ENCODE data around the gene C3orf52.

C3orf52 gene

DNA sequence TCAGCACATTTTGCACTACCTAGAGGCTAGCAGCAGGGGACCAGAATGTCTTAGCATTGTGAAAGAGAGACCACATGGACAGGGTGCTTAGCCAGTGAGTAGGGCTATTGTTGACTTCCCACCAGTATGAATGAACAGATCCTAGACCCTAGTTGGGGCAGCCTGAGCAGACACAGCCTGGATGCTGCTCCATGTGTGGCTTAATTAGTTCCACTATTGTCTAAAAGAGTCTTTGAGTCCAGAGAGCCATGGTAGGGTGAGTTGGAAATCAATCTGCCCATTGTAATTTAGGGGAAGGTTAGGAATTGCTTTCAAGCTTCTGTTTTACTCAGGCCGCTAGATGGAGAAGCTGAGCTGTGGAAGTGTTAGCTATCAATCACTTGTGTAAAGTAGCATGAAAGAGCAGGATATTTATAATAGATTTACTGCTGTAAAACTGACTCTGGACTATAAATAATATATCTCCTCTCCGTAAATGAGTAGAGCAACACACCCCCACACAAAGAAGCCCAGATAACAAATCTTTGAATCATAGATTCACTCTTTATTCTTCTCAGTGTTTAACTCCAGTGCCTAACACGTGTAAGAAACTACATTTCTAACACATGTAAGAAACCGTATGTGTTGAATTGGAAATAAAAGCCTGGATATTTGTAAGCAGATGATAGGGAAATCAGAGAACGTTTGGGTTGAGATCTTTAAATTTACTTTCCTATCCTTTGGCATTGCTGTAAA lies 50.9 kb downstream of the C3orf52 start:
- peak; percentile 56 to 65 (median 63) for DNase-seq

DNA sequence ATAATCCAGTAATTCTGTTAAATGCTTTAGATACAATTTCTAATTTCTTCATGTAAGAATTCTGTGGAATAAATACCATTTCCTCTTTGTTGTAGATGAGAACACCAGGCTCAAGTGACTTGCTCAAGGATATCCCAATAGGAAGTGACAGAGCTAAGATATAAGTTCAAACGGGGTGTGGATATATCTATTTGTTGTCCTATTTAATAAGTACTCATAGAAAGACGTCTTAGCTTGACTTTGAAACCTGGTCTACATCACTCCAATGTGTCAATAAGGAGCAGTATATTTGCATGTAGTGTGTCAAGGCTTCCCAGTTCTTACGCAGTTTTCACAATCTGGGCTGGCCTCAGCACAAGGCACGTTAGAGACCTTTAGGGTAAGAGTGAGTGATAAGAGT lies 51.6 kb downstream of the C3orf52 start:
- peak in 2 of 3 donors; percentile 38 to 42 for DNase-seq

DNA sequence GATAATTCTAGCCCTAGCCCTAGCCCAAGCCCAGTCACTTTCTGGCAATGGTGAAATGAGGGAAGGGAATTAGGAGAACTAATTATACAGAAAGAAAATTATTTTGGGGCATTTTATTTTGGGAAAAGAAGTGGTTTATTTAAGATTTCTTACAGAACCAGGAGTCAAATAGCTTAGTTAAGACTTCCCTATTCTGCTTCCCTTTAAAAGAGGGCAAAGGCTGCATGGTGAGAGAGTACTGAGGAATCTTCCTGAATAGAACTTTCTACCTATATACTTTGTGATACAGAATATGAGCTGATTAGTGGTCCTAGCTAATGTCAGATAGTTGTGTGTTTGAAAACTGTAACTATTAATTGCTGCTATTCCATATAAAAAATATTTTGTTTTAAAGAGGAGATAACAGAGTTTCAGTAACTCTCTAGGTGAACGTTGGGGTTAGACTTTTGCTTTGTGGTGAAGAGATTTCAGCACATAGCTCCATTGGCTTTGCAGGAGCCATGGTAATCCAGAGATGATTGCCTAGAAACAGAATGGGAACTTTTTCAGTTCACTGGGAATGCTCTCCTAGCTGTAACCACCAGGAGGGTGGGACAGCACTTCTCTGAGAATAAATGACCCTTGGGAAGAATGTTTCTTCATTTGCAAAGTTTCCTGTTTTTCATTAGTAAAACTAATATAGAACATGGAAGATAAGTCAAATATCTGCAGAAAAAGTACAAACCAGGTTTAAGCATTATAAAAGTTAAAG lies 52.2 kb downstream of the C3orf52 start:
- DNase-seq = peak; percentile 20 to 49 (median 30)

DNA sequence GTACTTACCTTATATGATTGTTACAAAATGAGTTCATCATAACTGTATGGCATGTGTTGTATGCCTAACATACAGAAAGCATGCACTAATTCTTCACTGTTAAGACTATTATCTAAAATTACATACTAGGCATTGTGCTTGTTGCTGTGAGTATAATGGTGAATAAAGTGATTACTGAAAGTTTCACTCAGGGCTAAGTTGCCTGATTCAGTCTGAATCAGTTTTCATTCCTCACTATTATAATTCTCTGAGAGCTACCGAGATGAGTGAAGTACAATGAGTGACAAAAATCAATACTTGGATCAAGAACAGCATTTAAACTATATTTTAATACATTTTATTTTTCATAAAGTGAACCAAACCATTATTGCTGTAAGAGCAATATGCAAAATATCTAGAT lies 54.4 kb downstream of the C3orf52 start:
- no peak for DNase-seq

DNA sequence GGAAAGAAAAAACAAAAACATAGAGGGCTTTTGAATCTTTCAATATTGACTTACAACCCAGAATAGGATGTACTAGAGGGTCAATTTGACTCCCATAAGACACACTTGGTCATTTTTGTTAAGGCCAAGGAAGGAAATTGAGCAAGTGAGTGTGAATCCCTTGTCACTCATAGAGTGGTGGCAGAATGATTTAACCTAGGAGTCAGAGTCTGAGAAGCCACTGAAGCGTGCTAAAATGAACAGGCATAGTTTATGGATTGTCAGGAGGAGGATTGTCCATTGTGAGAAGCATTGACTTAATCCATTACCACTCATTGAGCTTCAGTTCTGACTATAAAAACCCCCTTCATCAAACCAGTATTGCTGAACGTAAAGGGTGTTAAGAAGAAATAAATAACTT lies 55.1 kb downstream of the C3orf52 start:
- no peak for DNase-seq

DNA sequence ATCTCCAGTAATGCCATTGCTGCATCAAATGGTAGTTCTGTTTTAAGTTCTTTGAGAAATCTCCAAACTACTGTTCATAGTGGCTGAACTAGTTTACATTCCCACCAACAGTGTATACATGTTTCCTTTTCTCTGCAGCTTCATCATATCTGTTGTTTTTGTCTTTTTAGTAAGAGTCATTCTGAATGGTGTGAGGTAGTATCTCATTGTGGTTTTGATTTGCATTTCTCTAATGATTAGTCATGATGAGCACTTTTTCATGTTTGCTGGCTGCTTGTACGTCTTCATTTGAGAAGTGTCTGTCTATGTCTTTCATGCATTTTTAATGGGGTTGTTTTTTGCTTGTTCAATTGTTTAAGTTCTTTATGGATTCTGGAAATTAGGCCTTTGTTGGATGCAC lies 57.1 kb downstream of the C3orf52 start:
- no peak for DNase-seq

DNA sequence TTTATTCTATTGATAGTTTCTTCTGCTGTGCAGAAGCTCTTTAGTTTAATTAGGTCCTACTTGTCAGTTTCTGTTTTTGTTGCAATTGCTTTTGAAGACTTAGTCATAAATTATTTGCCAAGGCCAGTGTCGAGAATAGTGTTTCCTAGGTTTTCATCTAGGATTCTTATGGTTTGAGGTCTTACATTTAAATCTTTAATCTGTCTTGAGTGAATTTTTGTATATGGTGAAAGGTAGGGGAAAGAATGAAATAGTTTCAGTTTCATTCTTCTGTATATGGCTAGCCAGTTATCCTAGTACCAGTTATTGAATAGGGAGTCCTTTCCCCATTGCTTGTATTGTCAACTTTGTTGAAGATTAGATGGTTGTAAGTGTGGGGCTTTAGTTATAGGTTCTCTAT lies 57.5 kb downstream of the C3orf52 start:
- no peak for DNase-seq

DNA sequence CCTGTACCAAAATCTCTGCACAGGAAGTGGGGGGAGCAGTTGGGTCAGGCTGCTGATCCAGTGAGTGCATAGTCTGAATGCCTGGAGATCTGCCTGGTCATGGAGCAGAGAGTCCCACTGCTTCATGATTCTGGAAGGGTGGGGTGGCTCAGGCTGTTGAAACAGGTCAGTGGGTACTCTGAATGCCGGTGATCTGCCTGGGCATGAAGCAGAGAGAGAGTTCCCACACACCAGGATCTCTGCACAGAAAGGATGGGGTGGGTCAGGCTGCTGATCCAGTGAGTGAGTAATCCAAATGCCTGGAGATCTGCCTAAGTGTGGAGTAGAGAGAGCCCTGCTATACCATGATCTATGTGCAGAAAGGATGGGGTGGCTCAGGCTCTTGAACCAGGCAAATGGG lies 62.9 kb downstream of the C3orf52 start:
- no peak for DNase-seq

DNA sequence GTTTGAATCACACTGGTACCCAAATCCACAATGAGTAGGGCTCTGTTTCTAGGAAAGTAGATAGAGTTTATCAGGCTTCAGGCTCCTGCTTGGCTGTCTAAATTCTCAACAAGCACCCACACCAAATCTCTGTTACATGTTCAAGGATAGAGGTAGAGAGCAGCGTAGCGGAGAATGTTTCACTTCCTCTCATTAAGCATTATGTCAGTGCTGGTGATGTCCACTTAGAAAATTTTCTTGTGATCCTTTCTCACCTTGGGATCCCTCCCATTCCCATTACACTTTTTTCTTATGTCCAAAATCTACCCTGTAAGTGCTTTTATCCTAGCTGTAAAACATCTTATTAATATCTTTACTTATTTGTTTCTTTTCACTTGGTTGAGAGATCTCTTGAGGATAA lies 81.6 kb downstream of the C3orf52 start:
- no peak for DNase-seq
